BLaER1 treated with 17β-estradiol and CSF1 and Interleukin-3, amounts not matched to agents 10 nM and 100 nM (cell line): Measurements from ENCODE around the gene APEX2.
"Not testable (repeated sequence)": the region's sequence is repeated elsewhere in the genome, so short reads cannot be mapped to it uniquely, and the experiment has no call there.

Source experiments
- H3K27ac ChIP-seq, 11 experiments: shearing (Covaris generic); formaldehyde crosslinking; 2 replicates each; pipeline ENCODE4 v1.8.1; 2022
- H3K27me3 ChIP-seq, 11 experiments: shearing (Covaris generic); formaldehyde crosslinking; 2 replicates each; pipeline ENCODE4 v1.8.1; 2022
- H3K36me3 ChIP-seq, 11 experiments: shearing (Covaris generic); formaldehyde crosslinking; 2 replicates each; pipeline ENCODE4 v1.8.1; 2022
- H3K4me1 ChIP-seq, 10 experiments: shearing (Covaris generic); formaldehyde crosslinking; 2 replicates each; pipeline ENCODE4 v1.8.1; 2022
- H3K4me2 ChIP-seq, 11 experiments: shearing (Covaris generic); formaldehyde crosslinking; 2 replicates each; pipeline ENCODE4 v1.8.1; 2022
- H3K4me3 ChIP-seq, 10 experiments: shearing (Covaris generic); formaldehyde crosslinking; 2 replicates each; pipeline ENCODE4 v1.8.1; 2022
- H3K9ac ChIP-seq, 11 experiments: shearing (Covaris generic); formaldehyde crosslinking; 2 replicates each; pipeline ENCODE4 v1.8.1; 2022
- H3K9me3 ChIP-seq, 11 experiments: shearing (Covaris generic); formaldehyde crosslinking; replicated peaks in 1 of 11; 2 replicates each; pipeline ENCODE4 v1.8.1; 2022
- H4K20me1 ChIP-seq, 11 experiments: shearing (Covaris generic); formaldehyde crosslinking; 2 replicates each; pipeline ENCODE4 v1.8.1; 2022
- Cebpa-rat ChIP-seq, 11 experiments: shearing (Covaris generic); IDR thresholded peaks; 2 replicates each; pipeline ENCODE4 v1.8.1; 2022

Gene APEX2, protein sequence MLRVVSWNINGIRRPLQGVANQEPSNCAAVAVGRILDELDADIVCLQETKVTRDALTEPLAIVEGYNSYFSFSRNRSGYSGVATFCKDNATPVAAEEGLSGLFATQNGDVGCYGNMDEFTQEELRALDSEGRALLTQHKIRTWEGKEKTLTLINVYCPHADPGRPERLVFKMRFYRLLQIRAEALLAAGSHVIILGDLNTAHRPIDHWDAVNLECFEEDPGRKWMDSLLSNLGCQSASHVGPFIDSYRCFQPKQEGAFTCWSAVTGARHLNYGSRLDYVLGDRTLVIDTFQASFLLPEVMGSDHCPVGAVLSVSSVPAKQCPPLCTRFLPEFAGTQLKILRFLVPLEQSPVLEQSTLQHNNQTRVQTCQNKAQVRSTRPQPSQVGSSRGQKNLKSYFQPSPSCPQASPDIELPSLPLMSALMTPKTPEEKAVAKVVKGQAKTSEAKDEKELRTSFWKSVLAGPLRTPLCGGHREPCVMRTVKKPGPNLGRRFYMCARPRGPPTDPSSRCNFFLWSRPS

DNA sequence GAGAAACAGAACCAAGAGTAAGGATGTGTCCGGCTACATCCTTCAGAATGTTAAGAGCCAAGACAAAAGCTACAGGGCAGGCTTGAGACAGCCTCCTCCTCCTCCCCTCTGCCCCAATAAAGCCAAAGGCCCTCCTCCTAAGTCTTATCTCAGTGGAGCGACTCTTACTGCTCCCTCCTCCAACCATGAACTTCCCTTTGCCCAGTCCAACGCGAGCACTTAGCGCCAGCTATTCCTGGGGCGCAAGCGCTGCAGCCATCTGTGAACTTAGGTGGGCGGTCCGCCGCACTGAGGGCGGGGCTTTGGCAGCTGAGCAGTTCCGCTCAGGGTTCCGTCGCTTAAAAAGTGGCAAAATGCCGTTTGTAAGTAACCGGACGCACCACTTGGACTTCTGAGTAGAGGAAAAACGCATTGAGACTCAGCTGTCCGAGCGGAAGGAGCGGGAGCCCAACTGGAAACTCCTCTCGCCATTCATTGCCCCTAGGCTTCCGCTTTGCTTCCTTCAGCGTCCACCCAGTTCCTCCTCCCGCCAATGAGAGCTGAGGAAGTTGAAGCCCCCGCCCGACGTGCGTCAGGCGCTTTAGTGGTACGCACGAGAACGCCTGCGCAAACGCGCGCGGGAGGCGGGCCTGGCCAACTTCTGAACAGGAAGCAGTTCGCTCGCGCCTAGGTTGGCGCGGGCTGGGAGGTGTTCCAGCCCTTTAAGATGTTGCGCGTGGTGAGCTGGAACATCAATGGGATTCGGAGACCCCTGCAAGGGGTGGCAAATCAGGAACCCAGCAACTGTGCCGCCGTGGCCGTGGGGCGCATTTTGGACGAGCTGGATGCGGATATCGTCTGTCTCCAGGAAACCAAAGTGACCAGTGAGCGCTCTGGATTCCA, at the start of gene APEX2:
Gene APEX2 (plus strand): TSS at position 647 of the 882 bp plus-strand sequence. CDS start 60 bp downstream, at position 707.
- peak within 1 kb of the TSS; percentile 51 to 77 (median 74) for H3K4me2 ChIP-seq
- peaks cover 89 to 100% (median 98%) of the 10 kb centered on the region in 11 experiments for H3K27me3 ChIP-seq
- H3K4me1 ChIP-seq: peaks cover 9 to 34% (median 15%) of the 10 kb centered on the region in 10 experiments; a peak in 17 of 20 replicates
- H3K9ac ChIP-seq: peak within 1 kb of the TSS; percentile 76 to 89 (median 86)
- H3K9me3 ChIP-seq: peaks cover 0 to 9% (median 0%) of the 10 kb centered on the region in 11 experiments; a peak in 3 of 22 replicates
- H4K20me1 ChIP-seq: peaks cover 0 to 11% (median 0%) of the 10 kb centered on the region in 11 experiments; a peak in 3 of 22 replicates
- peak within 1 kb of the TSS; percentile 62 to 76 (median 72) for H3K4me3 ChIP-seq
- peak within 1 kb of the TSS; percentile 83 to 93 (median 89) for H3K27ac ChIP-seq
- no peak for TF ChIP-seq Cebpa-rat (IDR thresholded peaks at IDR 0.05)
- peaks cover 16 to 35% (median 29%) of the 10 kb centered on the region in 11 experiments for H3K36me3 ChIP-seq

DNA sequence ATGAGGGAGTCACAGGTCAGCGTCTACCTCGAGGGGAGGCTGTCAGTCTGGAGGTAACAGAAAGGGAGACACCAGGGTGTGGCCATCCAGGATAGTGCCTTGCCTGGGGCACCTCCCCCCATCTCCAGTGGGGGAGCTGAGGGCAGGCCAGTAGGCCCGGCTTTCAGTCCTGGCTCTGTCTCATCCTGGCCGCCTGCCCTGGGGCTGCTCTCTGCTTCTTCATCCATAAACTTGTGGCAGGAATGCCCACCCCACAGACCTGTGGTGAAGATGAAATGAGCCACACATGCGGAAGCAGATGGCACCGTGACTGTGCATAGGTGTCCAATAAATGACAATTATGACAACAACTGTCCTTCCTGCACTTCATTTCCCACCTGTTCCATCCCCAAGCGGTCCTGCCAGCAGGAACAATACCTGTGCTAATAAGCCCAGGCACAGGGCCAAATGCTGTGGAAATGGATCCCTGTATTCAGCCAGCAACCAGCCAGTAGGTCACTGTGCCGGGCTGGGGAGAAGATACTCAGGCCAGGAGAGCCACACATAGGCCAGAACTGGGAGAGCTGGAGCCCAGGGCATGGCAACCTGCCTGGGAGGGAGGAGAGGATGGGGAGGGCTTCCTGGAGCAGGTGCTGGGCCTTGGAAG, 49.3 kb upstream of the APEX2 start:
- no peaks in the 10 kb centered on the region for H3K4me1 ChIP-seq
- no peak overlapping the region for H3K4me3 ChIP-seq
- H3K27ac ChIP-seq: no peak overlapping the region
- peaks cover 87 to 100% (median 97%) of the 10 kb centered on the region in 11 experiments for H3K27me3 ChIP-seq
- no peaks in the 10 kb centered on the region; a peak in 1 of 22 replicates for H3K9me3 ChIP-seq
- no peaks in the 10 kb centered on the region for H3K36me3 ChIP-seq
- no peak overlapping the region for H3K9ac ChIP-seq
- no peak for TF ChIP-seq Cebpa-rat (IDR thresholded peaks at IDR 0.05)
- H4K20me1 ChIP-seq: peaks cover 0 to 5% (median 0%) of the 10 kb centered on the region in 11 experiments; a peak in 5 of 22 replicates
- no peak overlapping the region for H3K4me2 ChIP-seq

DNA sequence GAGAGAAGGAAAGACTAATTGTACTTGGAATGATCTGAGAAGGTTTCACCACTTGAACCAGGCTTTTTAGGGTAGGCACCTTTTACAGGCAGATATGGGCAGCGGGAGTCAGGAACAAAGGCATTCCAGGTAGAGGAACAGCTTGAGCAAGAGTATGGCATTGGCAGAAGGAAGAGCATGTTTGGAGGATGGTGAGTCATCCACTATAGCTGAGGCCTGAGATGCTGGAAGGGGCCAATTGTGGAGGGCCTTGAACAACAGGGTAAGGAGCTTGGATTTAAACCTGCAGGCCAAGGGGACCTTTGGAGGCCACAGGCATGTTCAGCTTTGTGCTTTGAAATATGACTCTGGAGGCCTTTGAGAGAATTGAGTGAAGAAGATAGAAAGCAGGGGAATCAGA, 38.4 kb upstream of the APEX2 start:
- H3K9ac ChIP-seq: no peak overlapping the region
- H3K4me1 ChIP-seq: no peaks in the 10 kb centered on the region
- no peak for TF ChIP-seq Cebpa-rat (IDR thresholded peaks at IDR 0.05)
- H3K4me3 ChIP-seq: no peak overlapping the region
- no peak overlapping the region for H3K4me2 ChIP-seq
- no peaks in the 10 kb centered on the region for H3K36me3 ChIP-seq
- H3K27ac ChIP-seq: no peak overlapping the region
- peaks cover 84 to 96% (median 94%) of the 10 kb centered on the region in 11 experiments for H3K27me3 ChIP-seq
- no peaks in the 10 kb centered on the region; a peak in 1 of 22 replicates for H3K9me3 ChIP-seq
- no peaks in the 10 kb centered on the region for H4K20me1 ChIP-seq

DNA sequence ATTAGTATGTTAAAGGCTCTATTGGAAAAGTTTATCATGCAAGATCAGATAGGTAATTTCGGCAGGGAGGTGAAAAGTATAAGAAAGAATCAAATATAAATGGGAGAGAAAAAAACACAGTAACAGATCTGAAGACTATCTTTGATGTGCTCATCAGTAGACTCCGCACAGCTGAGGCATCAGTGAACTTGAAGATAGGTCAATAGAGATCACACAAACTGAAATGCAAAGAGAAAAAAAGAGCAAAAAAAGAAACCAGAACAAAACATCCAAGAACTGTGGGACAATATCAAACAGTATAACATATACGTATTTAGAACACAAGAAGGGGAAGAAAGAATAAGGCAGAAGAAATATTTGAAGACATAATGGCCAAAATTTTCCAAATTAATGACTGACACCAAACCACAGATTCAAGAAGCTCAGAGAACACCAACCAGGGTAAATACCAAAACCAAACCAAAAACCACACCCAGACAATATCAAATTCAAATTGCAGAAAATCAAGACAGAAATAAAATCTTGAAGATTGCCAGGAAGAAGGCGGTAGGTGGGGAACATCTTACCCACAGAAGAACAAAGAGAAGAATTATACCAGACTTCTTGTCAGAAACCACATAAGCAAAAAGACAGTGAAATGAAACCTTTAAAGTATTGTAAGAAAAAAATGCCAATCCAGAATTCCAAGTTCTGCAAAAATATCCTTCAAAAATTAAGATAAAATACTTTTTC, 35.2 kb upstream of the APEX2 start:
- H3K4me2 ChIP-seq: no peak overlapping the region
- TF ChIP-seq Cebpa-rat (IDR thresholded peaks at IDR 0.05): no peak
- H3K27ac ChIP-seq: no peak overlapping the region
- peaks cover 5 to 16% (median 11%) of the 10 kb centered on the region in 11 experiments; a peak in 14 of 22 replicates for H3K9me3 ChIP-seq
- H4K20me1 ChIP-seq: no peaks in the 10 kb centered on the region
- H3K4me1 ChIP-seq: no peaks in the 10 kb centered on the region
- H3K4me3 ChIP-seq: no peak overlapping the region
- H3K9ac ChIP-seq: no peak overlapping the region
- peaks cover 54 to 69% (median 64%) of the 10 kb centered on the region in 11 experiments for H3K27me3 ChIP-seq
- no peaks in the 10 kb centered on the region for H3K36me3 ChIP-seq

DNA sequence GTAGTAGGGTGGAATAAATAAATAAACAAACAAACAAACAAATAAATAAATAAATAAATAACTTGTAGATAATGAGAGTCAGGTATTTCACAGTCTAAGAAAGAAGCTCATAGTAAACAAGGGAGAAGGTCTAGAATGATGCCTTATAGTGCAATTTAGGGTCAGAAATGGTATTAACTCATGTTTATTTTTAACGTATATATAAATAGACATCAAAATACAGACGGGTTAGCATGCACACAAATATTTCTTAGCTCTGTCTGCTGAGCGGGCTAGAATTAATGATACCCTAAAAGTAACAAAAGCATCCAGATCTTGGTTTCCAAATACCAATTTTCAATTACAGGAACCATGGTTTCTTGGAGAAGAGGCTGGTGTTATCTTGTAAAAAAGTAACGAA, 22.8 kb upstream of the APEX2 start:
- TF ChIP-seq Cebpa-rat (IDR thresholded peaks at IDR 0.05): no peak
- H3K36me3 ChIP-seq: no peaks in the 10 kb centered on the region
- no peak overlapping the region for H3K4me3 ChIP-seq
- peaks cover 51 to 83% (median 70%) of the 10 kb centered on the region in 11 experiments for H3K27me3 ChIP-seq
- H3K27ac ChIP-seq: no peak overlapping the region
- H3K4me2 ChIP-seq: no peak overlapping the region
- no peaks in the 10 kb centered on the region for H4K20me1 ChIP-seq
- H3K9ac ChIP-seq: no peak overlapping the region
- H3K4me1 ChIP-seq: no peaks in the 10 kb centered on the region
- H3K9me3 ChIP-seq: peaks cover 0 to 16% (median 0%) of the 10 kb centered on the region in 11 experiments; a peak in 5 of 22 replicates

DNA sequence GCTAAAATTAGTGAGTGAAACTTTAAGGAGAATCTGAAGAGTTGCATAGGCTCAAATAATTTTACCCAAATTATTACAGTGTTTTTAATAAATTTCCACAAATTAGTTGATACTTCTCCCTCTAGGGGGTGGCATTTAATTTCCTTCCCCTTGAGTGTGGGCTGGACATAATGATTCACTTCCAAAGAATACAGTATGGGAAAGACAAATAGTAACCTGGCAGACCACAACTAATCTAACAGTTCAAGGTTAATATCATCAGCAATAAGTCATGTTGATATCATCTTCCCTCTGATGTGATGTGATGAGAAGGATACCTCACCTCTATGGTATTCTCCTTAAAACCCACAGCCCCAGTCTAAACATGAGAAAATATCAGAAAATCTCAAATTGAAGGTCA, 21.7 kb upstream of the APEX2 start:
- Histone ChIP-seq H3K27ac (no peak overlapping the region), H4K20me1 (no peaks in the 10 kb centered on the region), H3K9me3 (peaks cover 4 to 21% (median 5%) of the 10 kb centered on the region in 11 experiments; a peak in 18 of 22 replicates), H3K4me1 (no peaks in the 10 kb centered on the region), H3K9ac (no peak overlapping the region), H3K36me3 (no peaks in the 10 kb centered on the region), H3K27me3 (peaks cover 57 to 92% (median 80%) of the 10 kb centered on the region in 11 experiments), H3K4me3 (no peak overlapping the region), H3K4me2 (no peak overlapping the region)
- TF ChIP-seq Cebpa-rat (IDR thresholded peaks at IDR 0.05): no peak

DNA sequence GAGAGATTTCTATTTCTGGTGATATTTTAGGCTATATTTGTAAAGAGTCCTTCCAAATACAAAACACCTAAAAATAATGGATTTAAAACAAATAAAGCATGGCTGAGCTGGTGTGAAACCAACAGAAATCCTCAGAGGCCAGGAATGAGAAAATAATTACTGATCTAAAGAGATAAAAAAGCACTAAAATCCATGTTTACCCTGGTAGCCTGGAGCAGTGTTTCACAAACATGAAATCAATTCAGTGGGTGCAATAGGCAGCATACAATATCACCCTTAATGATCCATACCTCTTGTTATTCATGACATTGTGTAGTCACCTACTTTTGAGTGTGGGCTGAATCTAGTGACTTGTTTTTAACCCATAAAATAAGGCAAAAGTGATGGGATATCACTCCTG, 20.7 kb upstream of the APEX2 start:
- Histone ChIP-seq H3K9me3 (peaks cover 8 to 21% (median 12%) of the 10 kb centered on the region in 11 experiments; a peak in 19 of 22 replicates), H3K27ac (no peak overlapping the region), H3K4me3 (no peak overlapping the region), H3K27me3 (peaks cover 60 to 94% (median 84%) of the 10 kb centered on the region in 11 experiments), H3K36me3 (no peaks in the 10 kb centered on the region), H4K20me1 (no peaks in the 10 kb centered on the region), H3K9ac (no peak overlapping the region), H3K4me2 (no peak overlapping the region), H3K4me1 (no peaks in the 10 kb centered on the region)
- TF ChIP-seq Cebpa-rat (IDR thresholded peaks at IDR 0.05): no peak

DNA sequence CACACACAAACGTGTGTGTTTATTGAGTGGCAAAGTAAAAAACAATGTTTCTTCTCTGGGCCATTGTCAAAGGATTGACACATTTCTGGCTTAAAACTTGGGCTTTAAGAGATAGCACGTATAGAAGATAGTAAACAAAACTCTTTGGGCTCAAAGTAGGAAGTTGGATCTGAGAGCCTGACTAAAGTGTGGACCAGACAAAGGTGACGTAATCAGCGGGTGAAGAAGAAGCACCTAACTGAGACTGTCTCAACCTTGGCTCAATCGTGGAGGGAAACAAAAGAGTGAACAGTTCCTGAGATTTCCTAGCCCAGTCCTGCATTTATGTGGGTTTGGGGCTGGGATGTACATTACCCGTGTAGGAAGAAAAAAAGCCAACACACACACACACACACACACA, 19.8 kb upstream of the APEX2 start:
- H3K4me1 ChIP-seq: no peaks in the 10 kb centered on the region
- no peak overlapping the region for H3K27ac ChIP-seq
- H3K27me3 ChIP-seq: peaks cover 60 to 94% (median 84%) of the 10 kb centered on the region in 11 experiments
- H3K9ac ChIP-seq: no peak overlapping the region
- H3K9me3 ChIP-seq: peaks cover 8 to 18% (median 14%) of the 10 kb centered on the region in 11 experiments; a peak in 19 of 22 replicates
- H3K4me3 ChIP-seq: no peak overlapping the region
- H4K20me1 ChIP-seq: no peaks in the 10 kb centered on the region
- TF ChIP-seq Cebpa-rat (IDR thresholded peaks at IDR 0.05): no peak
- no peak overlapping the region for H3K4me2 ChIP-seq
- no peaks in the 10 kb centered on the region for H3K36me3 ChIP-seq

DNA sequence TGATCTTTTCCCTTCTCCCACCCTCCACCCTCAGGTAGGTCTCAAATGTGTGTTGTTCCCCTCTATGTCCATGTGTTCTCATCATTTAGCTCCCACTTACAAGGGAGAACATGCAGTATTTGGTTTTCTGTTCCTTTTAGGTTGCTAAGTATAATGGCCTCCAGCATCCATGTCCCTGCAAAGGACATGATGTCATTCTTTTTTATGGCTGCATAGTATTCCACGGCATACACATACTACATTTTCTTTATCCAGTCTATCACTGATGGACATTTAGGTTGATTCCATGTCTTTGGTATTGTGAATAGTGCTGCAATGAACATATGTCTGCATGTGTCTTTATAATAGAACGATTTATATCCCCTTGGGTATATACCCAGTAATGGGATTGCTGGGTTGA, 16.9 kb upstream of the APEX2 start:
- Histone ChIP-seq H3K9me3 (peaks cover 8 to 18% (median 14%) of the 10 kb centered on the region in 11 experiments; a peak in 19 of 22 replicates), H3K27me3 (peaks cover 59 to 97% (median 86%) of the 10 kb centered on the region in 11 experiments)
- not testable (repeated sequence) for H3K36me3 ChIP-seq, H3K4me3 ChIP-seq, H3K4me2 ChIP-seq, H3K9ac ChIP-seq, H3K27ac ChIP-seq, H3K4me1 ChIP-seq, H4K20me1 ChIP-seq
